ENCODE measurements around the gene MYL2.

DNA sequence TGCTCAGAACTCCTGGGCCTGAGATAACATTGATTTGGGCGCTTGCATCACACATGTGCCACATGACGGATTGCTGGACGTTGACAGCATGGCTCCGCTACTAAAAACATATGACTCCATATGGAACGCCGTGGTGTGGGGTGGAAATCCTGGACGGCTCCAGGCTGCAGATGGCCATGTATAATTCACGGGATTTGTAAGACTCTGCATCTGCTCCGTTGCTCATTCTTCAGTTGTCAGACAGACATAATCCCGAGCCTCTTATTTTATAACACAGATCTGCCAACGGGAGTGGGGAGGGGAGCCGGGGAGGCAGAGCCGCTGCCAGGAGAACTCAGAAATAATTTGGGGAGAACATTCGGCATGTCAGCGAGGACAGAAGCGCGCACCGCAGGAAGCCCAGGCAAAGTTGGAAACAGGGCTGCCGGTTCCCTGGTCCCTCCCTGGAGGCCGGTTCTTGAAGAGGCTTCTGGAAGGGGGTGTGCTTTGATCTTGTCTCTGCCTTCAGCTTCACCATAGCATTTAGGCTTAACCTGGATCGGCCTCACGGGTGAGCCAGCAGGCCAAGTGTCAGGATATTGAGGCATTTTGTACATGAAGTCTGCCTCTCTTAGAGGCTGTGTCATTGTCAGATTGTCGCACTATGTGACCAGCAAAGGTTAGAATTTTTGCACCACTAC, 45.8 kb upstream of the MYL2 start:
- TF ChIP-seq, protein P1, sequence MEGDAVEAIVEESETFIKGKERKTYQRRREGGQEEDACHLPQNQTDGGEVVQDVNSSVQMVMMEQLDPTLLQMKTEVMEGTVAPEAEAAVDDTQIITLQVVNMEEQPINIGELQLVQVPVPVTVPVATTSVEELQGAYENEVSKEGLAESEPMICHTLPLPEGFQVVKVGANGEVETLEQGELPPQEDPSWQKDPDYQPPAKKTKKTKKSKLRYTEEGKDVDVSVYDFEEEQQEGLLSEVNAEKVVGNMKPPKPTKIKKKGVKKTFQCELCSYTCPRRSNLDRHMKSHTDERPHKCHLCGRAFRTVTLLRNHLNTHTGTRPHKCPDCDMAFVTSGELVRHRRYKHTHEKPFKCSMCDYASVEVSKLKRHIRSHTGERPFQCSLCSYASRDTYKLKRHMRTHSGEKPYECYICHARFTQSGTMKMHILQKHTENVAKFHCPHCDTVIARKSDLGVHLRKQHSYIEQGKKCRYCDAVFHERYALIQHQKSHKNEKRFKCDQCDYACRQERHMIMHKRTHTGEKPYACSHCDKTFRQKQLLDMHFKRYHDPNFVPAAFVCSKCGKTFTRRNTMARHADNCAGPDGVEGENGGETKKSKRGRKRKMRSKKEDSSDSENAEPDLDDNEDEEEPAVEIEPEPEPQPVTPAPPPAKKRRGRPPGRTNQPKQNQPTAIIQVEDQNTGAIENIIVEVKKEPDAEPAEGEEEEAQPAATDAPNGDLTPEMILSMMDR (IDR thresholded peaks at IDR 0.05; ENCODE audit: low read depth, low read length, missing input control): no peak
- TF ChIP-seq TAF1 (conservative IDR thresholded peaks at IDR 0.05) (no peak), NR2F2 (IDR thresholded peaks at IDR 0.05) (no peak)
- TF ChIP-seq, protein P2, sequence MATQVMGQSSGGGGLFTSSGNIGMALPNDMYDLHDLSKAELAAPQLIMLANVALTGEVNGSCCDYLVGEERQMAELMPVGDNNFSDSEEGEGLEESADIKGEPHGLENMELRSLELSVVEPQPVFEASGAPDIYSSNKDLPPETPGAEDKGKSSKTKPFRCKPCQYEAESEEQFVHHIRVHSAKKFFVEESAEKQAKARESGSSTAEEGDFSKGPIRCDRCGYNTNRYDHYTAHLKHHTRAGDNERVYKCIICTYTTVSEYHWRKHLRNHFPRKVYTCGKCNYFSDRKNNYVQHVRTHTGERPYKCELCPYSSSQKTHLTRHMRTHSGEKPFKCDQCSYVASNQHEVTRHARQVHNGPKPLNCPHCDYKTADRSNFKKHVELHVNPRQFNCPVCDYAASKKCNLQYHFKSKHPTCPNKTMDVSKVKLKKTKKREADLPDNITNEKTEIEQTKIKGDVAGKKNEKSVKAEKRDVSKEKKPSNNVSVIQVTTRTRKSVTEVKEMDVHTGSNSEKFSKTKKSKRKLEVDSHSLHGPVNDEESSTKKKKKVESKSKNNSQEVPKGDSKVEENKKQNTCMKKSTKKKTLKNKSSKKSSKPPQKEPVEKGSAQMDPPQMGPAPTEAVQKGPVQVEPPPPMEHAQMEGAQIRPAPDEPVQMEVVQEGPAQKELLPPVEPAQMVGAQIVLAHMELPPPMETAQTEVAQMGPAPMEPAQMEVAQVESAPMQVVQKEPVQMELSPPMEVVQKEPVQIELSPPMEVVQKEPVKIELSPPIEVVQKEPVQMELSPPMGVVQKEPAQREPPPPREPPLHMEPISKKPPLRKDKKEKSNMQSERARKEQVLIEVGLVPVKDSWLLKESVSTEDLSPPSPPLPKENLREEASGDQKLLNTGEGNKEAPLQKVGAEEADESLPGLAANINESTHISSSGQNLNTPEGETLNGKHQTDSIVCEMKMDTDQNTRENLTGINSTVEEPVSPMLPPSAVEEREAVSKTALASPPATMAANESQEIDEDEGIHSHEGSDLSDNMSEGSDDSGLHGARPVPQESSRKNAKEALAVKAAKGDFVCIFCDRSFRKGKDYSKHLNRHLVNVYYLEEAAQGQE (IDR thresholded peaks at IDR 0.05): no peak
- TF ChIP-seq, protein P3, sequence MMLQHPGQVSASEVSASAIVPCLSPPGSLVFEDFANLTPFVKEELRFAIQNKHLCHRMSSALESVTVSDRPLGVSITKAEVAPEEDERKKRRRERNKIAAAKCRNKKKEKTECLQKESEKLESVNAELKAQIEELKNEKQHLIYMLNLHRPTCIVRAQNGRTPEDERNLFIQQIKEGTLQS (IDR thresholded peaks at IDR 0.05): no peak
